Measurements from ENCODE around the gene EHMT1. TPM values are rescaled to one million over a fixed set of nuclear protein-coding genes. Genes with fewer than 3 reads are reported as not detected.

Gene EHMT1
- polyA plus RNA-seq, 2 of the 4 experiments (the other 2 are of a cell fraction), result 41.3 to 48.0 TPM

DNA sequence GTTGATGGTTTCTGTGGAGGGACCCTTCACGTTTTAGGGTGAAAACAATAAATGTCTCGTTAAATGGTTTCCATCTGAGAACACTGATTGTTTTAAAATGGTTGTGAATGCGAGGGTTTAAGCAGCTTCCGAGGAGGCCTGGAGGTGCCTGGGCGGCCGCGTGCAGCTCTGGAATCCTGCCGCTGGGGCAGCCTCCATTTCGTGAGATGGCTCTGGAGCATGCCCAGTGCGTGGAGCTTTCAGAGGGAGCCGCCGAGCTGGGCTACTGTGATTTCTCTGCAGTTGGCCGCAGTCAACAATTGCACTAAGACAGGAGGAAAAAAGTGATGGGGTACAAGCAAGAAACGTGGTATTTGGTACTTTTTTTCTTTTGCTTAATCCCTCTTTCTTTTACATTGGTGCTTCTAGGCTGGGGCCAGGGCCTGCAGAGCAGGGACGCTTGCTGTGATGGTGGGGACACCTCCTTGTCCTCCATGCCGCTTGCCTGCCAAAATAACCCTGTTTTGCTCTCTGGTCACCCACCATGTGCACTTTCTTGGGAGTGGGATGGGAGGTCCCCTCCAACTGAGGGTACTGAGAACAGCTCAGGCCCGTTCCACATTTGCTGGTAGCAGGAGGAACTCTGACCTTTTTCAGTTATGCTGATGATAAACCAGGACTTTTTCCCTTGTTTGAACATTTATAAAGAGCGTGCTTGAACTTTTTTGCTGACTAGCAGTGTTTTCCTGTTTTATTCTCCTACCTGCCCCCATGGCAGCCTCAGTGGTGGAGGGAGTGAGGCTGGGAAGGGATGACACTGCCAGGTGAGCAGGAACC lies 47.1 kb downstream of the EHMT1 start:
- 89% methylated on average over 18 of the region's 18 CpGs for WGBS (ENCODE audit: missing lambda C conversion rate)
- CTCF ChIA-PET, result interaction anchor here (1.7 to 2.3 kb wide), 2 partner anchors 19 to 29 kb away, joined by 4 to 5 read pairs; no protein-coding TSS in a partner anchor
- Histone ChIP-seq H3K4me1 (peaks cover 44% of the 10 kb centered on the region), H3K27ac (peak overlapping the region; percentile 69 to 78; a peak in 3 of 6 replicates), H3K9me3 (no peaks in the 10 kb centered on the region), H3K4me2 (peak overlapping the region; percentile 66; the same call in 1 of the 3 replicates), H3K4me3 (no peak overlapping the region)
- TF ChIP-seq HOXB13 (CRISPR knock-in tag; IDR thresholded peaks at IDR 0.05; ENCODE audit: low read depth) (no peak), TFCP2L1 (CRISPR knock-in tag; IDR thresholded peaks at IDR 0.05) (no peak), MAFK (IDR thresholded peaks at IDR 0.05; ENCODE audit: partially characterized antibody) (peak; percentile 83), FOSL2 (IDR thresholded peaks at IDR 0.05) (no peak), FOSL2 (CRISPR knock-in tag; IDR thresholded peaks at IDR 0.05) (no peak)
- POLR2A ChIA-PET, result no interaction called here
- no peak for ATAC-seq
- no peak for DNase-seq (ENCODE audit: low read depth in 1 of 2, low spot score in 1 of 2)
- FAIRE-seq, result no peak

DNA sequence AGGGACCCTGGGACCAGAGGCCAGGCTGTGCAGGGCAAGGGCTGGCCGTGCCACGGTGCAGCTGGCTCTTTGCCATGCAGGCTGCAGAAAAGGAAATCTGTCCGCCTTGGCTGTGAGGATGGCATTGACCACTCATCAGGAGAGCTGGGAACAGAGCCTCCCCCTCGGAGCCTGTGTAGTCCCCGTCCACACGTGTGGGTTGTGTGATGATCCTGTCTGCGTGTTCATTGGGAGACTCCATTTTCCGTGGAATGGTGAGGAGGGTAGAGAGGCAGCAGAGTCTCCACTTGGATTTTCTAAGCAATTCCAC lies 47.7 kb downstream of the EHMT1 start:
- no peak overlapping the region for H3K4me3 ChIP-seq
- TF ChIP-seq RCOR1 (IDR thresholded peaks at IDR 0.05; ENCODE audit: low read depth, low read length), result no peak
- TF ChIP-seq NR3C1 (IDR thresholded peaks at IDR 0.05), result no peak
- no peak for TF ChIP-seq TP53 (CRISPR knock-in tag; IDR thresholded peaks at IDR 0.05)
- TF ChIP-seq RFX5 (IDR thresholded peaks at IDR 0.05), result no peak
- TF ChIP-seq RNF2 (IDR thresholded peaks at IDR 0.05; ENCODE audit: borderline replicate concordance, low read depth), result no peak
- TF ChIP-seq ESRRA (IDR thresholded peaks at IDR 0.05; ENCODE audit: borderline replicate concordance, low read length), result no peak
- TF ChIP-seq FOXS1 (CRISPR knock-in tag; IDR thresholded peaks at IDR 0.05), result no peak
- no peak for TF ChIP-seq EHF (CRISPR knock-in tag; IDR thresholded peaks at IDR 0.05)
- peaks cover 44% of the 10 kb centered on the region for H3K4me1 ChIP-seq
- ChIA-PET CTCF (interaction anchor here (1.5 to 2.3 kb wide), 2 partner anchors 16 to 19 kb away, joined by 4 to 5 read pairs; no protein-coding TSS in a partner anchor), POLR2A (no interaction called here)
- DNase-seq (ENCODE audit: low read depth in 1 of 2, low spot score in 1 of 2), result no peak
- no peak for ATAC-seq
- no peak for FAIRE-seq
- H3K4me2 ChIP-seq, result no peak overlapping the region
- H3K27ac ChIP-seq, result peak overlapping the region in 1 of 2 experiments; percentile 78; a peak in 1 of 6 replicates
- 81% methylated on average over 8 of the region's 8 CpGs for WGBS (ENCODE audit: missing lambda C conversion rate)
- no peaks in the 10 kb centered on the region for H3K9me3 ChIP-seq

DNA sequence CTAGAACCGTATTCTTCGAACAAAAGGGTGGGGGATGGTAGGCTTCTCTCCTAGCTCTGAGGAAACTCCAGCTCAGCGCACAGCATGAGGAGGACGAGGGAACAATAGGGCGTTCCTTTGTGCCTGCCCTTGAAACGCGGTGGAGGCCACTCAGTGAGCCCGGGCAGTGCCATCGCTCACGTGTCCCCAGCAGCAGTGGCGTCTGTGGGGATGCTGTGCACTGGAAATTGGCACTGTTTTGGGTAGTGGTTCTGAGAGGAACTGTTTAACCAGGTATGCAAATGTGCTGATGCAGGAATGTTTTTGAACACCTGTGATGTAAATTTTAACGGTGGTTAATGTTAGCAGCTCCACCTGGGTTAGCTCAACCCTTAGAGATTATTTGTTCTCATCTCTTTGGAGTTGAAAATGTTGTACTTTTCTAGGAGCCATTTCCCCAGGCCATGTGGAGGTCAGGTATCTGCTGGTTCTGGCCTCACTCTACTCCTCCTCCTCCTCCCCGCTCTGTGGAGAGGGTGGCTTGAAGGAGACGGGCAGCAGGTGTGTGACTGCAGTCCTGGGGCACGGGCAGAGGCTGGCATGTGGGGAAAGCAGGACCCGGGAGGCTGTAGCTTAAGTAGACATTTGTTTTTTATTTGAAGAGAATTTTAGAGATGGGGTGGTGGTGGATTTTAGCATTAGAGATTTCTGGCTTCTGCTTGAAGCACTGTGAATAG lies 48.3 kb downstream of the EHMT1 start:
- no peak overlapping the region for H3K4me2 ChIP-seq
- no peaks in the 10 kb centered on the region for H3K9me3 ChIP-seq
- H3K4me3 ChIP-seq, result no peak overlapping the region
- peaks cover 44% of the 10 kb centered on the region for H3K4me1 ChIP-seq
- ChIA-PET CTCF (interaction anchor here (1.5 to 2.3 kb wide), 2 partner anchors 15 to 20 kb away, joined by 4 to 5 read pairs; no protein-coding TSS in a partner anchor), POLR2A (no interaction called here)
- ATAC-seq (no peak), FAIRE-seq (no peak), DNase-seq (ENCODE audit: low read depth in 1 of 2, low spot score in 1 of 2) (no peak)
- peak overlapping the region in 1 of 2 experiments; percentile 78; a peak in 1 of 6 replicates for H3K27ac ChIP-seq
- 87% methylated on average over 16 of the region's 16 CpGs for WGBS (ENCODE audit: missing lambda C conversion rate)
- TF ChIP-seq MYC (IDR thresholded peaks at IDR 0.05; ENCODE audit: borderline replicate concordance, low read length) (no peak), POLR2A (IDR thresholded peaks at IDR 0.05; ENCODE audit: low read length) (no peak), NR3C1 (IDR thresholded peaks at IDR 0.05) (no peak), KDM5A (IDR thresholded peaks at IDR 0.05) (no peak), MAFK (IDR thresholded peaks at IDR 0.05; ENCODE audit: partially characterized antibody) (peak; percentile 33)
- TF ChIP-seq, protein P1, sequence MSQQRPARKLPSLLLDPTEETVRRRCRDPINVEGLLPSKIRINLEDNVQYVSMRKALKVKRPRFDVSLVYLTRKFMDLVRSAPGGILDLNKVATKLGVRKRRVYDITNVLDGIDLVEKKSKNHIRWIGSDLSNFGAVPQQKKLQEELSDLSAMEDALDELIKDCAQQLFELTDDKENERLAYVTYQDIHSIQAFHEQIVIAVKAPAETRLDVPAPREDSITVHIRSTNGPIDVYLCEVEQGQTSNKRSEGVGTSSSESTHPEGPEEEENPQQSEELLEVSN (IDR thresholded peaks at IDR 0.05; ENCODE audit: borderline replicate concordance, low read depth), result no peak

GRCh38 chr9:137668203-137668602 lies 49.4 kb downstream of the EHMT1 start:
- CTCF ChIA-PET, result interaction anchor here (2.3 kb wide), 1 partner anchor 21 kb away, joined by 5 read pairs; no protein-coding TSS in a partner anchor
- TF ChIP-seq MAZ (IDR thresholded peaks at IDR 0.05; ENCODE audit: borderline replicate concordance, low read depth, low read length), result no peak
- TF ChIP-seq TFCP2L1 (CRISPR knock-in tag; IDR thresholded peaks at IDR 0.05), result no peak
- no peak for TF ChIP-seq NR3C1 (IDR thresholded peaks at IDR 0.05)
- no peak for TF ChIP-seq BHLHE40 (IDR thresholded peaks at IDR 0.05; ENCODE audit: low read depth, low read length)
- no peak for TF ChIP-seq EP300 (IDR thresholded peaks at IDR 0.05)
- TF ChIP-seq RARB (CRISPR knock-in tag; IDR thresholded peaks at IDR 0.05), result no peak
- no peak for TF ChIP-seq CHD2 (IDR thresholded peaks at IDR 0.05; ENCODE audit: low read length, partially characterized antibody)
- TF ChIP-seq ATOH8 (CRISPR knock-in tag; IDR thresholded peaks at IDR 0.05; ENCODE audit: low read depth), result no peak
- TF ChIP-seq POLR2A (IDR thresholded peaks at IDR 0.05; ENCODE audit: low read length), result no peak
- no peak for TF ChIP-seq CTCF (IDR thresholded peaks at IDR 0.05)
- TF ChIP-seq NFE2L2 (conservative IDR thresholded peaks at IDR 0.05; ENCODE audit: low read length), result no peak
- TF ChIP-seq HDAC2 (IDR thresholded peaks at IDR 0.05), result no peak
- TF ChIP-seq FOXS1 (CRISPR knock-in tag; IDR thresholded peaks at IDR 0.05), result no peak
- no peak for TF ChIP-seq RFX5 (IDR thresholded peaks at IDR 0.05)
- no peak for TF ChIP-seq TP53 (CRISPR knock-in tag; IDR thresholded peaks at IDR 0.05)
- no peak for TF ChIP-seq GATA3 (IDR thresholded peaks at IDR 0.05; ENCODE audit: borderline replicate concordance)
- TF ChIP-seq RNF2 (IDR thresholded peaks at IDR 0.05; ENCODE audit: borderline replicate concordance, low read depth), result no peak

More at GRCh38 chr9:137668203-137668602, 49.4 kb downstream of the EHMT1 start:
- H3K9me3 ChIP-seq, result no peaks in the 10 kb centered on the region
- ATAC-seq, result no peak
- peaks cover 49% of the 10 kb centered on the region for H3K4me1 ChIP-seq
- no peak overlapping the region for H3K4me3 ChIP-seq
- no peak overlapping the region for H3K4me2 ChIP-seq
- FAIRE-seq, result no peak
- no peak for DNase-seq (ENCODE audit: low read depth in 1 of 2, low spot score in 1 of 2)
- POLR2A ChIA-PET, result no interaction called here
- no peak overlapping the region for H3K27ac ChIP-seq

All from A549 (cell line).